Epidermal melanocyte (primary cell): ENCODE results near the gene MT1A.
A peak's percentile ranks its signal among the peaks of the same experiment; 100 is the strongest.

ENCODE experiments used
- DNase-seq: peaks from one replicate; pipeline ENCODE4 v3.0.0; 2011; ENCODE audit warnings: low spot score; ENCODE audit not compliant: insufficient read length

MT1A gene

DNA sequence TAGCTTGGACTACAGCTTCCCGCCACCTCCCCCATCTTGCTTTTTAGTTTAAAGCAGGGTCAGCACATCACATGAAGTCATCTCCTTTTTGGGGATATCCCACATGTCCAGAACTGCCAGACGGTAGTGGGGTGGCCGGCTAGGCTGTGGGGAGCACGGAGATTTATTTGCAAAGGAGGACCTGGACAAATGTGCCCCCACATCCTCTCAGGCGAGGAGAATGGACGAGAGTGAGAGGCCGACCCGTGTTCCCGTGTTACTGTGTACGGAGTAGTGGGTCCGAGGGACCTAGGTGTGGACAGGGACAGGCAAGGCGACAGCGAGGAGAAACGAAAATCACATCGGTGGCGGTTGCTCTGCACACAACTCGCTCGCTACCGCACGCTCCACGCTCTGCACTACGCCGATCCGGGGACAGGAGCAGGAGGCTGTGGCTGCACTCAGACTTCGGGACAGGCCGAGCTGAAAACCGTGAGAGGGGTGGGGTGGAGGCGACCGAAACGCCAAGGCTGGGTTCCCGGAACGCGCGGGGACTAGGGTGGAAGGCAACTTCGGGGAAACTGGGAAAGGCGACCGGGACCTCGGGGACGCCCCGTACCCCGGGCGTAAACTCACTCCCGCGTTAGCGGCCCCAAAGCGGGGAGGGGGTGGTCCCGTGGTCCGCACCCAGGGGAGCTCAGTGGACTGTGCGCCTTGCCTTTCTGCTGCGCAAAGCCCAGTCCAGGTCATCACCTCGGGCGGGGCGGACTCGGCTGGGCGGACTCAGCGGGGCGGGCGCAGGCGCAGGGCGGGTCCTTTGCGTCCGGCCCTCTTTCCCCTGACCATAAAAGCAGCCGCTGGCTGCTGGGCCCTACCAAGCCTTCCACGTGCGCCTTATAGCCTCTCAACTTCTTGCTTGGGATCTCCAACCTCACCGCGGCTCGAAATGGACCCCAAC is at the start of gene MT1A:
Gene MT1A (plus strand): TSS at position 853 of the 937 bp plus-strand sequence. CDS start 73 bp downstream, at position 926.
- no peak for DNase-seq

DNA sequence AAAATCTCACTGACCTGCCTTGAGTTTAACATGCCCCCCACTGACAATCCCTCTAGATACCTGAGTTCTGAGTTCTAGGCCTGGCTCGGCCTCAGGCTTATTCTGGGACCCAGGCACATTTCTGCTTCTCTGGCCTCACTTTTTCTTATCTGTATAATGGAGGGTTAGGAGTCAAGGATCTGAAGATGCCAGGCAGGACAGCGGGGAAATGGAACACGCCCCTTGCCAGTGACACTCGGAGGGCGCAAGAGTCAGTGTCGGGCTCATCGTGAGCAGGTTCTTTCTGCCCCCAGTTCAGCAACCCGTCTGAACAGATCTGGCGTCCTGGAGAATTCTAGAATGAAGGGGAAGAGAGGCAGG is 49.7 kb upstream of the MT1A start:
- DNase-seq, result no peak

- DNase-seq, result no peak
Observed at GRCh38 chr16:56589141-56590039, 49.1 kb upstream of the MT1A start, which contains the start of gene MT3. MT3 (plus strand) TSS chr16:56589528; CDS start chr16:56589591, 63 bp downstream.

DNA sequence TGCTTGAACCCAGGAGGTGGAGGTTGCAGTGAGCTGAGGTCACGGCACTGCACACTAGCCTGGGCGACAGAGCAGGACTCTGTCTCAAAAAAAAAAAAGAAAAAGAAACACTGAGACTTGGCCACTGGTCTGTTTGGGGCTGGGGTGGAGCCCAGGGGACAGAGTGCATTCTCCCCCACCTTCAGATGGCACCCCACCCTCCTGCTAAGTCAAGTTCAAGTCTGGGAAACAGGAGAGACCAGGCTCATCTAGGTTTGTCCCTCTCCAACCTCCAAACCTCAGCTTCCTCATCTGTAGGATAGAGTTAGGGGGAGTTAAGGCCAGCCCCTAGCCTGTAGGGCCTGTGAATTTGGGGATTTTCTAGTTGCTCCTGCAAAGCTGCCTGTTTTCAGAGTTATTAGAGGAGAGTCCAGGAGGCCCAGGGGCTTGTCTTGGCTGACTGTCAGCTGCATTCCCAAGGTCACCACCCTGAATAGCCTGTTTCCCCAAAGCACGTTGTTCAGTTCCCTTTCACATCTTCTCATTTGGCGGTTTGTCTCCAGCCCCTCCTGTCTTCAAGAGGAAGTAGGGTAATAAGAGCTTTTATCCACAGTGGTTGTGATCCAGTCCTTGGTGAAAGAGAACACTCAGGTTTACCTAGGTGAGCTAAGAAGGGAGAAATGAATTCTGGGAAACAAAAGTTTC is 46.9 kb upstream of the MT1A start:
- DNase-seq, result no peak

DNA sequence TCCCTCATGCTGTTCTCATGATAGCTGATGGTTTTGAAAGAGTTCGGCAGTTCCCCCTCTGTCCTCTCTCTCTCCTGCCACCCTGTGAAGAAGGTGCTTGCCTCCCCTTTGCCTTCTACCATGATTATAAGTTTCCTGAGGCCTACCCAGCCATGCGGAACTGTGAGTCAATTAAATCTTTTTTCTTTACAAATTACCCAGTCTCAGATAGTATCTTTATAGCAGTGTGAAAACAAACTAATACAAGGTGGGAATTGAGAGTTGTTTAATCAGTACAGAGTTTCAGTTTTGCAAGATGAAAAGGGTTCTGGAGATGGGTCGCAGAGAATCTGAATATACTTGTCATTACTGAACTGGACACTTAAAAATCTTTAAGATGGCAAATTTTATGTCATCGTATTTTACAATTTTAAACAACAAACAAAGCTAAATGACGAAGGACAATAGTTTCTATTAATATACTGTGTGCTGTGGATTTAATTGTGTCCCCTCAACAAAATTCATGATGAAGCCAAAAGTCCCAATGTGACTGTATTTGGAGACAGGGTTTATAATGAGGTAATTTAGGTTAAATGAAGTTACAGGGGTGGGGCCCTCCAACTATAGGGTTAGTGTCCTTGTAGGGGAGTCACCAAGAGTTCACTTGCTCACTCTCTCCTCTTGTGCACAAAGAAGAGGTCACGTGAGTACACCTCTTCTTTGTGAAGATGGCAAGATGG is 44.7 kb upstream of the MT1A start:
- no peak for DNase-seq

DNA sequence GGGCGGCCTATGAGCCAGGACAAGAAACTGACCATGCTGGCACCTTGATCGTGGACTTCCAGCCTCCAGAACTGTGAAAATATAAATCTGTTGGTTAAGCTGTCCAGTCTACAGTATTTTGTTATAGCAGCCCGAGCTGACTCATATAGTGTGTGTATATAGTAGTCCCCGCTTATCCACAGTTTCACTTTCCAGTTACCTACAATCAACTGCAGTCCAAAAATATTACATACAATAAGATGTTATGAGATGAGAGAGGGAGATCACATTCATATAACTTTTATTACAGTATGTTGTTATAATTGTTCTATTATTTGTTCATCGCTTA is 44.2 kb upstream of the MT1A start:
- no peak for DNase-seq

GRCh38 chr16:56600398-56600999 is 38.0 kb upstream of the MT1A start:
- DNase-seq, result no peak

DNA sequence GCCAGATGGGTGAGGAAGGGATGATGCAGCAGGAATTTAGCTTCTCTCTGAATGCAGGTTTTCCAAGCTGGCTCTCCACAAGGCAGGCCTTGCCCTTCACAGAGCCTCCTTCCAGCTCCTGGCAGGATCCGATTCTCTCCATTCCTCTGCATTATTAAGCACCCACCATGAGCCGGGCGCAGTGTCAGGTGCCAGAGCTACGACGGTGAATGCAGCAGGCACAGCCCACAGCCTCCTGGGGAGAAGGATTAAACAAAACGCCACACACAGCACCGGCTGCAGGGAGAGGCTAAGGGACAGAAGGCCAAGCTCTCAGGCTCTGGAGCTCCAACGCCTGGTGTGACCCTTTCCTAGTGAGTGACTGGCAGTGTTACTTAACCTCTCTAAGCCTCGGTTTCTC is 37.1 kb upstream of the MT1A start:
- DNase-seq, result no peak

DNA sequence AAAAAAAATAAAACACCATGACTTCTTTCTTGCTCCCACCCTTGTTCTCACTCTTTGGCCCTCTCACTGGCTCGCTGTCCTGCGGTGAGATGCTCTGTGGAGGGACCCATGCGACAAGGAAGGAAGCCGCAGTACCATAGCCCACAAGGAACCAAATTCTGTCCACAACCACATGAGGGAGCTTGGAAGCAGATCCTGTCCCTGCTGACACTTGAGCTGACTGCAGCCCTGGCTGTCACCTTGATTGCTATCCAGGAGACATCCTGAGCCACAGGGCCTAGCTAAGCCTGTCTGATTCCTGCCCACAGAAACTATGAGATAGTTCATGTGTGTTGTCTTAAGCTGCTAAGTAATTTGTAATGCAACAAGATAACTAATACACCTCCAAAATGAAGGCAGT is 34.9 kb upstream of the MT1A start:
- DNase-seq, result no peak

- DNase-seq, result no peak
Observed at GRCh38 chr16:56604966-56605365, 33.5 kb upstream of the MT1A start.

DNA sequence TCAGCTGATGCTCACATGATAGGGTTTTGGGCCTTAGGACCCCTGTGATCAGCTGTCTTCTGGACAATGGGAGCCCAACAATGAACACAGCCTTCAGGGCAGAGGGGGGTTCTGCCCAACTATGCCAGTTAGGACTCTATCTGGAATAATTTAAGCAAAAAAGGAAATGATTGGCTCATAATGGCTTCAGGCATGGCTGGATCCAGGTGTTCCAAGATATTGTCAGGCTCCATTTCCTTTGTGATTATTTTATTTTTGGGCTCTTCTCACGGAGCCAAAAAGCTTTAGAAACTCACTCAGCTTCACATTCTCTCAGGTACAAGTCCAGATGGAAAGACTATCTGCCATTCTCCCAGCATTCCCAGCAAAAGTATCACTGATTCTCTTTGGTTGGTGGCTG is 33.0 kb upstream of the MT1A start:
- DNase-seq, result no peak

DNA sequence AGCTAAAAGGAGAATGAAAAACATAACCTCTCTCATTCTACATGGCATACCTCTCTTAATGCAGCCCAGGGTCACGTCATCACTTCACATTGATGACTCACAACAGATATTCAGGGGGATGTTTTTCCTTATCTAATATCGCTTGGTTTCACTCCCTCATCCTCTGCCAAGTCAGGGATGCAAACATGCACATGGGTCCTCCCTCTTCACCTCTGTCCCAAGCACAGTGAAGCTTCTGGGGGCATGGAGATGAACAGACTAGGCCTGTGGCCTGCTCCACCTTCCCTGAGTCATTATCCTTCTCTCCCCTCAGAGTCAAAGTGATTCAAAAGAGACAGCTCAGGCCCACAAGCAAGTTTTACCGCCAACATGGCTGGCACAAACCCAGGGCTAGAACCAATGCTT is 32.4 kb upstream of the MT1A start:
- no peak for DNase-seq

GRCh38 chr16:56606476-56607108 is 31.9 kb upstream of the MT1A start:
- DNase-seq, result no peak

DNA sequence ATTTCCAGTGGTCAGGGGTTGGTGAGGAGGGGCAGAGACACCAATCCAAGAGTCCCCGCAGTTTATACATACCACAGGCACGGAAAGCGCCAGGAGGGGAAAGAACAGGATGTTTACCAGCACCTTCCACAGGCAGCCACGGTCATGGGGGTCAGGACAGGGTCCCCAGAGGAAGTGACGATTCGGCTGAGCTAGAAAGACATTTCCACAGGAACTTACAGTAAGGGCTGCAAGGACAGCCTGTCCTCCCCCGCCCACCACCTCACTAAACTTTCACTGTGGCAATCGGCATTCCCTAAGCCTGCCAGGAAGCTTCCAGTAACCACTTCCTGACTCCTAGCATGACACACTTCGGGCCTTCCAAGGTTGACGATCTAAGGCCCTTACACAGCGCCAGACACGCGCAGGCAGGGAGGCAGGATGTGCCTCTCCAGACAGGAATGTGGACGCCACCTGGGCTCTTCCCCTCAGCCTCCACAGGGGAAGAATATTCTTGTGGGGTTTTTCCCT is 31.3 kb upstream of the MT1A start:
- DNase-seq, result peak; percentile 54

DNA sequence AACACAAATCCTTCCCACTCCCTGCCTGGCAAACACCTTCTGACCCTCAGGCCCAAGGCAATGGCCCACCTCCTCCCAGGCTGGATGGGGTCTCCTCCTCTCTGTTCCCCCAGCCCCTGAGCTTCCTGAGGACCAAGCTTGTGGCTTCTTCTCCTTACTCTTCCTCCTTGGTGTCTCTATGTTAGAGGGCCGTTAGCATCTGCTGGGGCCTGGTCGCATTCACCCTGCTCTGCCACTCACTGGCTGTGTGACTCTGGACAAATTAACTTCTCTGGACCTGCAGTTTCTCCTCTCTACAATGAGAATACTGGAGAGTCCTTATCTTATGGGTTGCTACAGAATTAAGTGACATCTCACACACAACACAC is 30.8 kb upstream of the MT1A start:
- no peak for DNase-seq

- peak; percentile 85 for DNase-seq
Observed at GRCh38 chr16:56608043-56608875, 30.2 kb upstream of the MT1A start, which contains the start of gene MT2A. MT2A (plus strand) TSS chr16:56608584; CDS start chr16:56608656, 72 bp downstream.

GRCh38 chr16:56608876-56609462 is 29.5 kb upstream of the MT1A start:
- DNase-seq, result no peak

- peak; percentile 66 for DNase-seq
Observed at GRCh38 chr16:56609463-56609921, 29.0 kb upstream of the MT1A start.
